Measurements from ENCODE around the gene INHBC.

INHBC gene

DNA sequence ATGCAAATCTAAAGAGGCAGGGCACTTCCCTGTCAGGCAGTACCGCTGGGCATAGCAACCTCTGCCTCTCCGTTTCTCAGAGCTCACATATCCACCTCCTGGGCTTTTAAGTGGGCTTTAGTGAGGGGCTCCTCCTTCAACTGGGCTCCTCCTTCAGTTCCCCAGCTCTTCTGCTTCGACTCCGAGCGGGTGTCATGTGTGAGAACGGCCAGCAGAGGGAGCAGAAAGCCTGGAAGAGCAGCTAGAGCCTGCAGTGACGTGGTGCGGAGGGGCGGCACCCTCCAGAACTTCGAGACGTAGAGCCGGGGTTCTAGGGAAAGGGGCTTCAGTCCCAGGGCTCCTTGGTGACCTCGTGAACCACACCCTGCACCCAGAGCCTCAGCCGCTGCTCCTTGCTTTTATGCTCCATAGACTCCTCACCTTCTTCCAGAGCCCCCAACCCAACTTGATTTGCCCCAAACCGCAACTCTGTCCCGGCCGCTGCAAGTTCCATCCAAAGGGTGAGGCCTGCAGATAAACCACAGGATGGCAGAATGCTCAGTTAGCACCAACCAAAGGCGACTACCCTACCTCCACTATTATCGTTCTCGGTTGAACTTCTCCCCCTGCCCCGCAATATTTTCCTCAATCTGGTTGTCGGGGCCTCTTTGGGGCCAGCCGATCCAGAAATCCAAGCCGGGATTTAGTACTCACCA is 24.6 kb downstream of the INHBC start:
- no peaks in the 10 kb centered on the region for H3K9me3 ChIP-seq (ENCODE audit: insufficient read depth, low read length)
- H2AFZ ChIP-seq (ENCODE audit: low read depth, low read length), result peak overlapping the region; percentile 73
- peak overlapping the region; percentile 78 for H3K4me3 ChIP-seq (ENCODE audit: low read length)
- TF ChIP-seq CTCF (IDR thresholded peaks at IDR 0.05; ENCODE audit: low read depth, low read length) (peak; percentile 89), EZH2phosphoT487 (IDR thresholded peaks at IDR 0.05; ENCODE audit: low read depth) (no peak)
- H3K27me3 ChIP-seq (ENCODE audit: low read depth, low read length), result peaks cover 5% of the 10 kb centered on the region
- H3K36me3 ChIP-seq (replicated peaks; ENCODE audit: low read depth, low read length), result no peaks in the 10 kb centered on the region
- peak overlapping the region; percentile 91 for H3K9ac ChIP-seq (ENCODE audit: low read length)
- H3K4me1 ChIP-seq (ENCODE audit: low read length), result peaks cover 52% of the 10 kb centered on the region
- H3K27ac ChIP-seq (ENCODE audit: low read length), result peak overlapping the region; percentile 81
- no peaks in the 10 kb centered on the region for H4K20me1 ChIP-seq (ENCODE audit: insufficient read depth, low read length)
- no peaks in the 10 kb centered on the region for H3K79me2 ChIP-seq (ENCODE audit: low read length)
- peak overlapping the region; percentile 79 for H3K4me2 ChIP-seq (ENCODE audit: low read length)

DNA sequence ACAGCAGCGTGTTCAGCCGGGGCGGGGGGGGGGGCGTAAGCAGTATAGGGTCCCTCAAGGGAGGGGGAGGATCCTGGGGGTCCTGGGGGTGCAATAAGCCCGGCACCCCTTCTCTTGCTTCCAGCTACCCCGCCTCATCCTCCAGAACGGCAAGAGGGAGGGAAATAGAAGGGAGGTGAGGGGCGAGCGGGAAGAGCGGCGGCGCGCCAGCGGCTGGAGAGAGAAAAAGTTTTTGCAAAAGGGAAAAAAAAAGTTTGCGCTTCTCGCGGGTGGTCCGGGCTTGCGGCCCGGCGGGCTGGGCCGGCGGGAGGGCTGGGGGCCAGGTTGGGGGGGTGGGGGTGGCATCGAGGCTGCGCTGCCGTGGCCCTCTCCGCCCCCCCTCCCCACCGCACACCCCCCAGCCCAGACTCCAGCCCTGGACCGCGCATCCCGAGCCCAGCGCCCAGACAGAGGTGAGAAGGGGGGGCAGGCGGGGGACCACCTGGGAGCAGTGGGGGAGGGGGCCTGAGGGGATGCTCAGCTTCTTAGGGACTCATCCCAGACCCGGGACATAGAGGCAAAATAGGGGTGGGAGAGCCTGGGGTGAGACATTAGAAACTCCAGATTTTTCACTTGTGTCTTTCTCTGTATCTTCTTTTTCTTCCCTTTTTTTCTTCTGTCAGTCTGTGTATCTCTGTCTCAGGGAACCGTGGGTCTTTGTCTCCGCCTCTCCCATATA is 25.3 kb downstream of the INHBC start, which contains the start of gene GLI1:
Gene GLI1, plus strand, starts transcription at position 36 of the 718 bp plus-strand sequence. CDS start 3,907 bp downstream, outside the sequence.
- TF ChIP-seq CTCF (IDR thresholded peaks at IDR 0.05; ENCODE audit: low read depth, low read length) (no peak), EZH2phosphoT487 (IDR thresholded peaks at IDR 0.05; ENCODE audit: low read depth) (no peak)
- Histone ChIP-seq H3K27me3 (ENCODE audit: low read depth, low read length) (peaks cover 9% of the 10 kb centered on the region), H2AFZ (ENCODE audit: low read depth, low read length) (peak within 1 kb of the TSS; percentile 73), H3K9ac (ENCODE audit: low read length) (peak within 1 kb of the TSS; percentile 91), H3K4me2 (ENCODE audit: low read length) (peak within 1 kb of the TSS; percentile 79), H4K20me1 (ENCODE audit: insufficient read depth, low read length) (no peaks in the 10 kb centered on the region), H3K27ac (ENCODE audit: low read length) (peak within 1 kb of the TSS; percentile 81), H3K4me1 (ENCODE audit: low read length) (peaks cover 46% of the 10 kb centered on the region), H3K79me2 (ENCODE audit: low read length) (no peaks in the 10 kb centered on the region), H3K4me3 (ENCODE audit: low read length) (peak within 1 kb of the TSS; percentile 78), H3K9me3 (ENCODE audit: insufficient read depth, low read length) (no peaks in the 10 kb centered on the region), H3K36me3 (replicated peaks; ENCODE audit: low read depth, low read length) (no peaks in the 10 kb centered on the region)

DNA sequence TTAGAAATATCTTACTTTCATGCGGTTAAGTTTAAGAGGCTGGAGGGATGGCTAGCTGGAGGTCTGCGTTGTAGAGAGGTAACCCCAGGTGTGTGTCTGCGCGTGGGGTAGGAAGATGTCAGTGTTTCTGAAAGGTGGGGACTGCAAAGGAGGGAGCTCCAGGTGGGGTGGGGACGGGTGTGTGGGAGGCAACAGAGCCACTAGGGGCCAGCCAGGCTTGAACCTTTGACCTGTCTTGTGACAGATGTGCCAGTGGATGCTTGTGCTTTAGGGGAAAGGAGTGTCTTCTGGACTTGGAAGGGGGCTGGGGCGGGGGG is 25.8 kb downstream of the INHBC start:
- Histone ChIP-seq H2AFZ (ENCODE audit: low read depth, low read length) (no peak overlapping the region), H3K36me3 (replicated peaks; ENCODE audit: low read depth, low read length) (no peaks in the 10 kb centered on the region), H3K9me3 (ENCODE audit: insufficient read depth, low read length) (no peaks in the 10 kb centered on the region), H3K4me2 (ENCODE audit: low read length) (peak overlapping the region; percentile 79), H3K4me1 (ENCODE audit: low read length) (peaks cover 41% of the 10 kb centered on the region), H3K27me3 (ENCODE audit: low read depth, low read length) (peaks cover 11% of the 10 kb centered on the region), H4K20me1 (ENCODE audit: insufficient read depth, low read length) (no peaks in the 10 kb centered on the region), H3K4me3 (ENCODE audit: low read length) (peak overlapping the region; percentile 78), H3K27ac (ENCODE audit: low read length) (no peak overlapping the region), H3K79me2 (ENCODE audit: low read length) (no peaks in the 10 kb centered on the region), H3K9ac (ENCODE audit: low read length) (peak overlapping the region; percentile 91; the same call in 1 of the 2 replicates)
- TF ChIP-seq CTCF (IDR thresholded peaks at IDR 0.05; ENCODE audit: low read depth, low read length) (no peak), EZH2phosphoT487 (IDR thresholded peaks at IDR 0.05; ENCODE audit: low read depth) (no peak)

DNA sequence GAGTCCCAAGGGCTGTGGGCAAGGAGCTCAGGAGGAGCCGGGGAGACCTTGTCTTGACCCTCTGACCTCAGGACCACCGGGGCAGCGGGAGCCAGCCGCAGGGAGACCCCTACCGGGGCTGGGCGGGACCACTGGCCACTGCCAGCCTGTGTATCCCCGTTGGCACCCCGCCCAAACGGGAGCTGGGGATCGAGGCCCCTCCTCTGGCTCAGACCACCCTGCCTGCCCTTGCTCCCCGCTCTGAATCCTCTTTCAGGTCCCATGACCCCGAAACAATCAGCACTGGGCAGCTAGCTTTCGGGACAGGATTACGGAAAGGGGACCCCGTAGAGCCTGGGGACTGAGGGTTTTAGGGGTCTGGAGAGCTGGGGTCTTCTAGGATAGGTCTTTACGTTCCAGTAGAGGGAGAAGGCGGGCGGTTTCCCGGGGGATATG is 26.3 kb downstream of the INHBC start:
- Histone ChIP-seq H4K20me1 (ENCODE audit: insufficient read depth, low read length) (no peaks in the 10 kb centered on the region), H3K4me1 (ENCODE audit: low read length) (peaks cover 37% of the 10 kb centered on the region), H2AFZ (ENCODE audit: low read depth, low read length) (no peak overlapping the region), H3K27me3 (ENCODE audit: low read depth, low read length) (peaks cover 11% of the 10 kb centered on the region), H3K27ac (ENCODE audit: low read length) (no peak overlapping the region), H3K79me2 (ENCODE audit: low read length) (no peaks in the 10 kb centered on the region), H3K36me3 (replicated peaks; ENCODE audit: low read depth, low read length) (no peaks in the 10 kb centered on the region), H3K4me2 (ENCODE audit: low read length) (peak overlapping the region; percentile 79), H3K4me3 (ENCODE audit: low read length) (peak overlapping the region; percentile 78), H3K9me3 (ENCODE audit: insufficient read depth, low read length) (no peaks in the 10 kb centered on the region), H3K9ac (ENCODE audit: low read length) (peak overlapping the region; percentile 41)
- TF ChIP-seq EZH2phosphoT487 (IDR thresholded peaks at IDR 0.05; ENCODE audit: low read depth), result no peak
- TF ChIP-seq CTCF (IDR thresholded peaks at IDR 0.05; ENCODE audit: low read depth, low read length), result no peak
